ENCODE results near the gene INPP4A.

GRCh38 chr2:98583276-98583675, 138.6 kb downstream of the INPP4A start:
- TF ChIP-seq CTCF (IDR thresholded peaks at IDR 0.05), result no peak
- TF ChIP-seq RFX5 (IDR thresholded peaks at IDR 0.05), result no peak
